C1 segment of cervical spinal cord (tissue), 14 donors: ENCODE data around the gene ANKH.

Experiments
- DNase-seq, 14 donors: peaks; one replicate each; lab custom pipeline; 2025; lab: John Stamatoyannopoulos, UW

Gene ANKH

DNA sequence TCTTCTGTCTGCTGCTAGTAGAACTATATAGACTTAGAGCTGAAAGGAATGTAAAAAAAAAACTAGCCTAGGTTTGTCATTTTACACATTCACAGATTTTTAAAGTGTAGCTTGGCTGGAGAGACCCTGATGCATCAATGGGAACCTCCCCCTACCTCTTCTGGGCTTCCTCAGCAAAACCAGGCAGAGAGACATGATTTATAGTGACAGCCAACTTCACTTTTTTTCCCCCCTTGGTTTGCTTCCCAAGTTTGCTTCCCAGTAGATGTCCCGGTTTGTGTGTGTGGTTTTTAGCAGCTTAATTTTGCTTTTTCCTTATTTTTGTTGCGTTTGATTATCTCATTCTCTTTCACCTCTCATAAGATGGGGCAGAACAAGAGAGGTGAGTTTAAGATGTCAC, 205.2 kb downstream of the ANKH start:
- no peak for DNase-seq

GRCh38 chr5:14665949-14666348, 205.6 kb downstream of the ANKH start:
- no peak for DNase-seq

- peak in 6 of 14 donors; percentile 29 to 57 (median 42) for DNase-seq
These were observed 206.3 kb downstream of the ANKH start for GRCh38 chr5:14665101-14665822.

DNA sequence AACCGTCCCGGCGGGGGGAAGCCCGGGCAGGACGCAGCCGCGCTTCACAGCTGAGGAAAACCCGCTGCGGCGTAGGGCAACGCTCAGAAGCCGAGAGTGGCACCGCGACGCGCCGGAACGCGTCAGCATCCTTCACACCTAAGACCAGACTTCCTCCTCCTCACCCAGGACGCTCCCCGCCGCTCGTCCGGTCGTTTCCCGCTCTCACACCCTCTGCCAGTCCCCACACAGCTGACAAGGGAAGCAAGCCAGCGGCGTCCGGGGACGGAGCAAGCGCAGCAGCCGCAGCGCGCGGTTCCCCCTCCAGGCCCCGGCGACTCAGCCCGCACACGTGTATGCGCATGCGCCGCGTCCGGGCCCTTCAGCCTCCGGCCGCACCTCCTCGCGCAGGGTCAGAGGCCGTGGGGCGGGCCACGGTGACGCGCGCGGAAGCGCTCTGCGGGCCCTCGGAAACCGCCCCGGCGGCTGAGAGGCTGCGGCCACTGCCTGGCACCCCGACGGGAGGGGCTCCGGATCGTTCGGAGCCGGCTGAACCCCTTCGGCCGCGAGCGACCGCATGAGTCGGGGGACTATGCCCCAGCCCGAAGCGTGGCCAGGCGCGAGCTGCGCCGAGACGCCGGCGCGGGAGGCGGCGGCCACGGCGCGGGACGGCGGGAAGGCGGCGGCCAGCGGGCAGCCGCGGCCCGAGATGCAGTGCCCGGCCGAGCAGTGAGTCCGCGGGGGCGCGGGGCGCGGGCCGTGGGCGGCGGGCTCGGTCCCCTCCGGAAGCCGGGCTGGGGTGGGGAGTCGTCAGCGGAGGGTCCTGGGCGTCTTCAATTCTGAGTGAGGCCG, 207.1 kb downstream of the ANKH start, which contains the start of gene OTULIN:
TSS of gene OTULIN (plus strand) at position 449 of the 831 bp plus-strand sequence. CDS start at position 557, 108 bp downstream.
- DNase-seq = peak; percentile 55 to 96 (median 89)

DNA sequence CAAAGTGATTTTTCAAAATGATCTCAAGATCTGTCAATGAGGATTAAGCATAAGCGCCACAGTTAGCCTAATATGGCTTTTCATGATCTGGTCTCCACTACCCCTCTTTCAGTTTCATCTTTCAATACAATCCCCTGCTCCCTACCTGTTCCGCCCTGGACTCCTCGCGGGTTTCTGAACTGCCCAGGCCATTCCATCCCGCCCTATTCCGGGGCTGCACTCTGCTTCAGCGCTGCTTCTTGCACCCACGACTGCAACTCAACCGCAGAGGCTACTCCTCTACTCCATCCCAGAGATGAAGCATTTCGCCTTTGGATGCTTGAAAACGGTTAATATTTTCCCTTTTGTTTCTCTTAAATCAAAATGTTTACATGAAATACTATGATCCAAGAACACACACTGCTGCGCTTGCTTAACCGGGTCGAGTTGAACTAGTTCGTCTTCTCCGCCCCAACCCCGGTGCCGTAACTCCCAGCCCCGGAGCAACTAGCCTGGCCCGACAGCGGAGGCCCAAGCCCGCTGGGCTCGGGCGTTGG, 207.8 kb downstream of the ANKH start:
- DNase-seq = peak in 1 of 14 donors; percentile 50

DNA sequence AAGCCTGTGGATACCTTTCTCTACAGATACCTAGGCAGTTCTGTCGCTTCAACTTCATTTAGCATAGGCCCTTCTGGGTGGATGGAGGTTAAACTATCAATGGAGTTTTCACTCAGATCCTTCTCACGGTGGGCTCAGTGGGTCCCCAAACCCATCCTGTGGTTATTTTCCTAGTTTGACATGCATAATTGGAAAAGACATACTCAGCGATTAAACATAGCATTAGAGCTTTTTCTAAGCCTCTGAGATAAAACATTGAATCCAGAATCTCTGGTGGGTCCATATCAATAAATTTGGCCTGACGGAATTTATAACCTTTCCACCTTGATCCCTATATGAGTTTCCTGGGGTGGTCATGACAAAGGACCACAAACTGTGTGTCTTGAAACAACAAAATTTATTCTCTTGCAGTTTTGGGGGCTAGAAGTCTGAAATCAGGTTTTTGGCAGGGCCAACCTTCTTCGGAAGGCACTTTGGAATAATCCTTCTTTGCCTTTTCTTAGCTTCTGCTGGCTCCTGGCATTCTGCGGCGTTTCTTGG, 208.8 kb downstream of the ANKH start:
- no peak for DNase-seq

- DNase-seq = no peak
These were observed 210.7 kb downstream of the ANKH start for GRCh38 chr5:14660833-14661232.

- DNase-seq = no peak
These were observed 211.6 kb downstream of the ANKH start for GRCh38 chr5:14659821-14660607.

DNA sequence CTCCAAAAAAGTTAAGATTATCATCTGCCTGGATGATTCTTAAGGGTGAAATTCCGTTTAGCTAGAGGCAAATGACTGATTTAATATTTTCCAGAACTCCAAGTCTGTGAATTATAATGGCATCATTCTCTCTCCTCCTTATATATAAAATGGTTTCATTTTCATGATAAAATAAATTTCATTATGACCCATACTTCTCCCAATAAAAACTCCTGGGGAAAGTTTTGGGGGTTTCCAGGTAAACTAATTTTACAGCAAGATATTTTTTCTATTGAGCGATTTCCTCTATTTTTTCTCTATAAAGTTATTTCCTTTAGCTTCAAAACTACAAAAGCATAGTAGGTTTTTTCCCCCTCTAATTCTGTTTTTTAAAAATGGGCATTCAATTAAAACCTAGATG, 214.7 kb downstream of the ANKH start:
- no peak for DNase-seq

GRCh38 chr5:14655146-14655741, 216.3 kb downstream of the ANKH start:
- no peak for DNase-seq
